DLD1 (cell line): ENCODE data around the gene PAPOLB.
"Not testable (repeated sequence)": the region's sequence is repeated elsewhere in the genome, so short reads cannot be mapped to it uniquely, and the experiment has no call there.

Source experiments
- in situ Hi-C: cut with HindIII; loops from 2 replicates; pipeline ENCODE4 v1.10.0; 2017; ENCODE audit warnings: low sequenced_read_pairs

Gene PAPOLB

DNA sequence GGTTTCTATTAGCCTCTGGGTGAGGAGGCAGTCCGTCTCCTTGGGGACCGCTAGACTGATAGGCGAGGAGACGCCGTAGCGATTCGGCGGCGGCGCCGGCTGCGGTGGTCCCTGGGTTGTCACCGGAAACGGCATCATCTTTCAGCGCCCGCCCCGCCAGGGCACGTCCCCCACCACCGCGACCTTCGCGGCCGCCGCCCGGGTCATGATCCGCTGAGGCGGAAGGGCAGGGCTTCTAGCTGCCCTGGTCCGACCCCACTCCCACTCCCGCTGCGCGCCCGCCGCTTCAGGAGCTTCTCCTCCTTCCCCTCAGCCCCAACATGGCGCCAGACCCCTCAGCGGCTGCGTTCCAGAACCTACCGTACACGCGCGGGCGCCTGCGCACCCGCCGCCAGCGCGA is at the start of gene PAPOLB:
Gene PAPOLB (minus strand): TSS at position 358 of the 400 bp plus-strand sequence. CDS start 220 bp downstream, at position 138.
- in situ Hi-C loops = loop anchor here (10.0 kb wide), 1 partner anchor 203 kb away; no protein-coding TSS in a partner anchor

GRCh38 chr7:4911111-4911828 is 49.4 kb upstream of the PAPOLB start:
- in situ Hi-C loops = no loop called here

DNA sequence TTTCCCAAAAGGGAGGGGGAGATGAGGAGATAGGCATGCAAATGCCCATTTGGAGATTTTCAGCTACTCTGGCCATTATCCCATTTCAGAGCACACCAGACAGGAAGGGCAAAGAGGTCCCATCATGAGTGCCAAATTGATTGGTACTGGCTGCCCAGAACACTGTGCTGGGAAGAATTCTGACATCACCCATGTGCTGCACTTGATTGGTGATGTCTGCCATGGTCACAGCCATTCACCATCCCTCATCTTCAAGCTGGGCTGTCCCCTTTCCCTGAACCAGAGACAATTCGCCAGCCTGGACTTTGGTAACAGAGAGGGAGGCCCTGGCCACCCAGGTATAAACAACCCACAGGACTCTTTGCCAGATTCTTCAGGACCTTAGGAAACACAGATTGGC is 44.9 kb upstream of the PAPOLB start:
- in situ Hi-C loops = no loop called here

GRCh38 chr7:4905171-4905570 is 43.3 kb upstream of the PAPOLB start:
- in situ Hi-C loops = no loop called here

DNA sequence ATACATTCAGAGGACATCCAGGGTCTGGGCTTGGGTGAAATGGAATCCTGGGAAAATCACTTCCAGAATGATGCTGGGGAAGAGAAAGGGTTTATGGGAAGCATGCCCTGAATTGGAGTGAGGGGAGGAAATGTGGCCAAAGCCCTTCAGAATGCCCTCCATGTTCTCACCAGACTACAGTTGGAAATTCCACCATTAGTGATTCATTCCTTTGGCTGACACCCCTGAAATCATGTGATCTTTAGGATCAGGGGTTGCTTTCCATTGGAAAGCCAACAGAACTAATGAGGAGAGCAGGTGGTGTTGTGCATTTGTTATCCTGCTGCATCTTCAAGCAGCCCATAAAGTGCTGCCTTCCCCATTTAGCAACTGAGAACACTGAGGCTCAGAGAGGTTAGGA is 42.5 kb upstream of the PAPOLB start:
- in situ Hi-C loops = no loop called here

GRCh38 chr7:4895766-4896165 is 33.9 kb upstream of the PAPOLB start:
- in situ Hi-C loops = no loop called here

- in situ Hi-C loops = no loop called here
These were observed 32.7 kb upstream of the PAPOLB start for GRCh38 chr7:4894482-4894881.

DNA sequence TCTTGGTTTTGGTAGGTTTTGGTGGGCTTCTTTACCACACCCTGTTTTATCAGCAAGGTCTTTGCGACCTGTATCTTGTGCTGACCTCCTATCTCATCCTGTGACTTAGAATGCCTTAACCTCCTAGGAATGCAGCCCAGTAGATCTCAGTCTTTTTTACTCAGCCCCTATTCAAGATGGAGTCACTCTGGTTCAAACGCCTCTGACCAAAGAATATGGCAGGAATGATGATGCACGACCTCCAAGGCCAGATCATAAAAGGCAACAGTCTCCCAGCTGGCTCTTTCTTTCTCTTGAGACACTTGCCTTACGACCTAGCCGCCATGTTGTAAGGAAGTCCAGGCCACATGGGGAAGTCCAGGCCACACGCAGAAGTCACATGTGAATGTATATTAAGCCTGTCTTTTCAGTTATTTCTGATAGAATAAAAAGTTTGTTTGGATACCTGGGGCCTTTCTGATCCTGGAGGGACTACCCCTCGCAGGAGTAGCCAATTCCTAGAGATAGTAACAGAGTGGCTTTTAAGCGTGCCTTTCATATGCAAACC is 32.2 kb upstream of the PAPOLB start:
- in situ Hi-C loops = no loop called here

DNA sequence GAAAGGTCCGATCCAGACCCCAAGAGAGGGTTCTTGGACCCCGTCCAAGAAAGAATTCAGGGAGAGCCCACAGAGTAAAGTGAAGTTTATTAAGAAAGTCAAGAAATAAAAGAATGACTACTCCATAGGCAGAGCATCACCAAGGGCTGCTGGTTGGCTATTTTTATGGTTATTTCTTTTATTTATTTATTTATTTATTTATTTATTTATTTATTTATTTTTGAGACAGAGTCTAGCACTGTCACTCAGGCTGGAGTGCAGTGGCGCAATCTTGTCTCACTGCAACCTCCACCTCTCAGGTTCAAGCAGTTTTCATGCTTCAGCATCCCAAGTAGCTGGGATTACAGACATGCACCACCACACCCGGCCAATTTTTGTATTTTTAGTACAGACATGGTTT is 31.4 kb upstream of the PAPOLB start:
- in situ Hi-C loops = not testable (repeated sequence)

GRCh38 chr7:4891522-4891921 is 29.7 kb upstream of the PAPOLB start:
- in situ Hi-C loops = not testable (repeated sequence)

GRCh38 chr7:4889682-4890081 is 27.9 kb upstream of the PAPOLB start:
- in situ Hi-C loops = no loop called here

DNA sequence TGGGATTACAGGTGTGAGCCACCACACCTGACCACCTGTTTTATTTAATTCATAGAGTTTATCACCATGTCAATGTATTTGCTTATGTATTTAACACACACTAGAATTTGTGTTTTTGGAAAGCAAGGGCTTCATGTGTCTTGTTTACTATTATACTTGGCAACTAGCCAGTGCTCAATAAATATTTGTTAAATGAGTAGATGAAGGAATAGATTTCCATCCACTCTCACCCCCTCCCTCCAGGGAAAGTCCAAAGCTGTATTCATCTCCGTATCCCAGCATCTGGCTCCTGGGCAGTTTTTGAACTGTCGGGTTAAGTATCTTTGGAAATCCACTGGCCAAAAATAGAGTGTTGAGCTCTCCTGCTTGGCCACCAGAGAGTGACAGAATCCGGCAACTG is 26.3 kb upstream of the PAPOLB start:
- in situ Hi-C loops = no loop called here

DNA sequence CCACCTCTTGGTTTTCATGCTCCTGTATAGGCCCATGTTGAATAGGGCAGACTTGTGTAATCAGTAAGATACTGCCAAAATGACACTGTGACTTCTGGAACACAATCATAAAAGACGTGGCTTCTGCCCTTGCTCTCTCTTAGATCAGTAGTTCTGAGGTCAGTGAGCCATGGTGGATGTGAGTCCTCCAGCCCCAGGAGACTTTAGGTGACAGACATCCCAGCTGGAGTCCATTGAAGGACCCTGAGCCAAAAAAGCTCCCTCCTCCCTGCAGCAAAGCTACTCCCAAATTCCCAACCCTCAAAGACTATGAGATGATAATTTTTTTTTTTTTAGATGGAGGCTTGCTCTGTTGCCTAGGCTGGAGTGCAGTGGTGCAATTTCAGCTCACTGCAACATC is 24.8 kb upstream of the PAPOLB start:
- in situ Hi-C loops = no loop called here

DNA sequence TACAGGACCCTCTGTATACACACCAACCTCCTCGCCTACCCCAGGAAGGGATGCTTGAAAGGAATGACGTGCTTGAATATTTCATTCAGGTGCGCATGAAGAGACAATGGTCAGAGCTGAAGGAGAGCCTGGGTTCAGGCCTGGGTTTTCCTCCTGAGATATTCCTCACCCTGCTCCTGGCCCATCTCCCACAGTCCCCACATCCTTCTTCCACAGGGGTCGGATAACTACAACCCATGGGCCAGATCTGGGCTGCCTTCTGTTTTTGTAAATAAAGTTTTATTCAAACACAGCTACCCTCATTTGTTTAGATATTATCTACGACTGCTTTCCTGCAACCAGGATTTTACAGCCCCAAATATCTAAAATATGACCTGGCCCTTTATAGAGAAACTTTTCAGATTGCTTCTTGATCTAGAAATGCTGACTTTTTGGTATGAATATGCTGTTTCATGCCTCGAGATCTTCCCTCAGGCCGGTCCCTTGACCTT is 23.5 kb upstream of the PAPOLB start:
- in situ Hi-C loops = no loop called here

GRCh38 chr7:4884164-4884563 is 22.3 kb upstream of the PAPOLB start:
- in situ Hi-C loops = no loop called here

DNA sequence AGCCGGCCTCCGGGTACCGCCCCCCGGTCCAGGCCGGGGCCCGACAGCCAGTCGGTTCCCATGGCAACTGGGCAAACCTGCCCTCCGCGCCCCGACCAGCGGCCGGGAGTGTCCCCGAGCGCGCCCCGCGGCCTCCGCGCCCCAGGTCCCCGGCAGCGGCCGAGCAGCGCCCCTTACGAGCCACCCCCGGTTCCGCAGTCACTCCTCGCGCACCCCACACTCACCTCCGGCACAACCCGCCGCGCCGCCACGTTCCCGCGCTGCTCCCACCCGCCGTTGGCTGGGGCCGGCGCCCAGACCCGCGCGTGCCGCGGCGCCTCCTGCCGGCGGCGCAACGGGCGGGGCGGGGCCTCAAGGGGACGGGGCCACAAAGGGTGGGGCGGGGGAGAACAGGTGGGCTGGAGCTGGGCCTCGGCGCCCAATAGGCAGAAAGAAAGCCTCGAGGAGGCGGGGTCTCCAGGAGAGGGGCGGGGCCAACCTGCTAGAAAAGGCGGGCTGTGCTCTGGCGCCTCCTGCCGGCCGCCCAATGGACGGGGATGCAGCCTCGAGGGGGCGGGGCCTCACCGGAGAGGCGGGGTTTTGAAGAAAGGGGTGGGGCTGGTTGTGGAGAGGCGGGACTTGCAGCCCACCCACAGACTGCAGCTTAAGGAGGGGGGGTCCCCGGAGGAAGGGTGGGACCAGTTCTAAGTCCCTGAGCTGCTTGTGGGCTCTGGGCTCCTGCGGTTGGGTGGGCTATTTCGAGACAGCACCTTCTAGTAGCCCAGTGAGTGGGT is 21.7 kb upstream of the PAPOLB start, which contains the start of gene RADIL:
Gene RADIL (minus strand): TSS at position 345 of the 773 bp plus-strand sequence. CDS start 5,577 bp downstream, outside the sequence.
- in situ Hi-C loops = no loop called here

- in situ Hi-C loops = no loop called here
These were observed 21.2 kb upstream of the PAPOLB start for GRCh38 chr7:4883033-4883371.

DNA sequence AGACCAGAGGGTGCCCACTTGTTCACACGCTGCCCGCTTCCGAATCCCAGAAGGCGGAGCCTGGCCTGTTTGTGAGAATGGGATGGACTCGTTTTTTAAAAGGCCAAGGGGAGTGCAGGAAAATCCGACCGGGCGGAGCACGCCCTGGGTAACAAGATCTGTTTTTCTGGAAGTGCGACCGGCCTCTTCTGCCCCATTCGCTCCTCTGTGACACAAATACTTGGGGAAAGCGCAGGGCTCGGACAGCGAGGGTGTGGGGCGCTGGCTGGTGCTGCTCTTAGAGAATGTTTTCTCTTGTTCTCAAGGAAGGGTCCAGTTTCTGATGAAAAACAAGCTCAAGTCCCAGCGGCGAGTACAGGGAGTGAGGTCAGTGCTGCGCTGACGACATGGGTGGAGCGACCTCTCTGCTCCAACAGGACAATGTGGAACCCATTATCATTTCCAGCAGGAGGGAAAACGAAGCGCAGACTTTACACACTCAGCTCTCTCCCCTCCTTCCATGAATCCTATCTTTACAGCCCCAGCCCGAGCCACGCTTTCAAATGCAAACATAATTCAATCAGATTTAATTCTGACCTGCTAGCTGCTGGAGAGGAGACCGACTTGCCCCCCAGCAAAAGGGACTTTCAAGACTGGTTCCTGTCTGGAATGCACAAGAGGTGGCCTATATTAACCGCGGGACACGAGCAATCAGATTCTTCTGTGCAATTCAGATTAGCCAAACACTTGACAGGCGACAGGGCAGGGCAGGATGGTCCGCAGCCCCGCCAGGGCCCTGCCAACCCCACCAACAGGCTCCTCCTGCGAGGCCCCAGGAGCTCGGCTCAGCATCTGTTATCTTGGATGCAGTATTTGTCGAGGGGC is 20.6 kb upstream of the PAPOLB start:
- in situ Hi-C loops = no loop called here

DNA sequence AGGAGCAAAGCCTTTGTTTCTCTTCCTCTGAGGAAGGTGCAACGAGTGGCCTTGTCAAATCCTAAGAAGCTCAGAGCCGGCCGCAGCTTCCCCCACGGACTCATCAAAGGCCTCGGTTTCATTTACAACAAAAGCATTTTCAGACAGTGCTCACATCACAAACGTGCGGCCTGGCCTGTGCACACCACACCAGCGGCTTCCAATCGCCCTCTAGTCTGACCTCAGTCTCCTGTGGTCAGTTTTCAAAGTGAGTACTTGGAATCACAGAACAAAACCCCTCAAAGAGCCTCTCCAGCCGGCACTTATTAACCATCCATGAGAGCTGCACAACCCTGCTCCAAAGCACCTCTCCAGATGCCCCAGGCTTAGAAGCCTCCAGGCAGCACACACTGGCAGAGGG is 18.4 kb upstream of the PAPOLB start:
- in situ Hi-C loops = no loop called here

DNA sequence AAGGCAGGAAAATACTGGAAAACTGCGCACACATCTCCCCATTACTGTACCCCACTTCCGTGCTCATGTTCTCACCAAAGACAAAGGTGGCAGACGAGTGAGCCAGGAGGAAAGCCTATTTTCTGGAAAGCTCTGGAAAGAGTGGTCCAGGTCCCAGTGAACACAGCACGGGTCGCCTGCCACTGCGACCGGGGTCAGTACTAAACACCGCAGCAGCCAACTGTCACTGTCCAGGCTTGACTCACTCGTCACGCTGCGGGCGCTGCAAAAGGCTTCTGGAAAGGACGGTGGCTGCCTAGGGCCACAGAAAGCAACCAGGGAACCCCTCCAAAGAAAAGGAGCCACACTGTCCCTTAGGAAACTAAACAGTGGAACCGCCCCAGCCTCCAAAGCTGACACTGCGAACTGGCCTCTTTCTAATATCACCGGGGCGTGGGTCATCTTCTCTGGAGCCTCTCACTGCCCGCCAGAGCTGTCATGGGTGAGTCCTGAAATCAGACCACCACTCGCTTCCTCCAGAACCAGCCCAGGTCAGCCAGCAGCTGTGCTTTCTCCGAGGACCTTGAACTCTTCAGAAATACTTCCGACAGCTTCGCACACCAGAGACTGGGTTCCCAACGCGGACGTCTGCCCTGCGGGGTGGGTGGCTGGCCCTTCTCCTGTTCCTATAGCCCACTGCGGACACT is 17.7 kb upstream of the PAPOLB start:
- in situ Hi-C loops = no loop called here
